MM.1S (cell line): ENCODE measurements around the gene POP7.

Source experiments
- DNase-seq: peaks from one replicate; pipeline ENCODE4 v3.0.0-alpha.2; 2015
- H2AFZ ChIP-seq: fragments of 300-600 bp; sonication (generic); 2 replicates; pipeline ENCODE4 v1.6.0; 2016; ENCODE audit warnings: antibody characterized with exemption, low read length
- H3F3A ChIP-seq: fragments of 300-600 bp; sonication (generic); 2 replicates; pipeline ENCODE4 v1.6.1; 2016; ENCODE audit warnings: mild to moderate bottlenecking, antibody characterized with exemption, low read length, moderate library complexity, mixed read lengths; ENCODE audit not compliant: insufficient read depth
- H3K27ac ChIP-seq: fragments of 300-600 bp; sonication (generic); 2 replicates; pipeline ENCODE4 v1.5.1; 2016; ENCODE audit warnings: mild to moderate bottlenecking, low read length
- H3K27me3 ChIP-seq: fragments of 300-600 bp; sonication (generic); replicated peaks from 2 replicates; pipeline ENCODE4 v1.6.0; 2016; ENCODE audit warnings: low read length; ENCODE audit not compliant: insufficient read depth
- H3K36me3 ChIP-seq: fragments of 300-600 bp; sonication (generic); replicated peaks from 2 replicates; pipeline ENCODE4 v1.6.1; 2016; ENCODE audit warnings: mild to moderate bottlenecking, low read length, mixed read lengths; ENCODE audit not compliant: insufficient read depth
- H3K4me1 ChIP-seq: fragments of 300-600 bp; sonication (generic); 2 replicates; pipeline ENCODE4 v1.6.1; 2016; ENCODE audit warnings: low read length, mixed read lengths
- H3K4me2 ChIP-seq: fragments of 300-600 bp; sonication (generic); 2 replicates; pipeline ENCODE4 v1.6.0; 2016; ENCODE audit warnings: low read depth, low read length
- H3K4me3 ChIP-seq: fragments of 300-600 bp; sonication (generic); 2 replicates; pipeline ENCODE4 v1.5.1; 2016; ENCODE audit warnings: low read length, mixed read lengths
- H3K79me2 ChIP-seq: fragments of 300-600 bp; sonication (generic); 2 replicates; pipeline ENCODE4 v1.6.1; 2016; ENCODE audit warnings: mixed run types, low read length, mixed read lengths
- H3K9ac ChIP-seq: fragments of 300-600 bp; sonication (generic); 2 replicates; pipeline ENCODE4 v1.6.1; 2016; ENCODE audit warnings: low read length, mixed read lengths
- H3K9me2 ChIP-seq: fragments of 300-600 bp; sonication (generic); replicated peaks from 2 replicates; pipeline ENCODE4 v1.6.1; 2016; ENCODE audit warnings: mild to moderate bottlenecking, low read length, mixed read lengths; ENCODE audit not compliant: insufficient read depth
- H3K9me3 ChIP-seq: fragments of 300-600 bp; sonication (generic); replicated peaks from 2 replicates; pipeline ENCODE4 v1.6.1; 2016; ENCODE audit warnings: mild to moderate bottlenecking, low read length, mixed read lengths; ENCODE audit not compliant: insufficient read depth
- H4K20me1 ChIP-seq: fragments of 300-600 bp; sonication (generic); 2 replicates; pipeline ENCODE4 v1.6.1; 2016; ENCODE audit warnings: mild to moderate bottlenecking, low read length, moderate library complexity, mixed read lengths; ENCODE audit not compliant: insufficient read depth
- CTCF ChIP-seq: fragments of 300-600 bp; sonication (generic); IDR thresholded peaks from 2 replicates; pipeline ENCODE4 v1.5.1; 2016; ENCODE audit warnings: antibody characterized with exemption, low read length, mixed read lengths
- EZH2 ChIP-seq: fragments of 300-600 bp; sonication (generic); optimal IDR thresholded peaks from 2 replicates; pipeline ENCODE3; 2017; ENCODE audit warnings: low read depth, mild to moderate bottlenecking, antibody characterized with exemption, low read length, mixed read lengths
- EZH2phosphoT487 ChIP-seq: fragments of 300-600 bp; sonication (generic); IDR thresholded peaks from 2 replicates; pipeline ENCODE4 v1.6.1; 2018; ENCODE audit warnings: antibody characterized with exemption, low read length

Gene POP7

DNA sequence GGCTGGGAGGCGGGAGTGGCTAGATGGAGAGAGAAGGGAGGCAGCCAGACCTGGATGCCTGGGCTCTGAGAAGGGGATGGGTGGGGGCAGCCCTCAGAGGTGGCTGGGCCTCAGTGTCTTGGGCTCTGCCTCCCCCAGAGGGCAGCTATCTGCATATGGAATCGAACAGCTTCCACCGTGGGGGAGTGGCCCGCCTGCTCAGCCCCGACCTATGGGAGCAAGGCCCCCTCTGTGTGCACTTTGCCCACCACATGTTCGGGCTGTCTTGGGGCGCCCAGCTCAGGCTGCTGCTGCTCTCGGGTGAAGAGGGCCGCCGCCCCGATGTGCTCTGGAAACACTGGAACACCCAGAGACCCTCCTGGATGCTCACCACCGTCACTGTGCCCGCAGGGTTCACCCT, 30.8 kb downstream of the POP7 start:
- Histone ChIP-seq H3F3A (no peaks in the 10 kb centered on the region), H4K20me1 (no peaks in the 10 kb centered on the region), H3K4me2 (no peak overlapping the region), H3K4me3 (no peak overlapping the region), H3K79me2 (no peaks in the 10 kb centered on the region), H3K27me3 (peaks cover 78% of the 10 kb centered on the region), H3K27ac (no peak overlapping the region), H3K36me3 (no peaks in the 10 kb centered on the region), H3K9me3 (no peaks in the 10 kb centered on the region), H2AFZ (no peak overlapping the region), H3K9ac (no peak overlapping the region), H3K9me2 (no peaks in the 10 kb centered on the region), H3K4me1 (no peaks in the 10 kb centered on the region)
- no peak for TF ChIP-seq CTCF
- no peak for TF ChIP-seq EZH2phosphoT487
- TF ChIP-seq EZH2: no peak
- no peak for DNase-seq

GRCh38 chr7:100739934-100740333, 34.0 kb downstream of the POP7 start:
- Histone ChIP-seq H3K9me2 (no peaks in the 10 kb centered on the region), H3K4me2 (no peak overlapping the region), H3K4me1 (no peaks in the 10 kb centered on the region), H4K20me1 (no peaks in the 10 kb centered on the region), H2AFZ (no peak overlapping the region), H3K79me2 (no peaks in the 10 kb centered on the region), H3K4me3 (no peak overlapping the region), H3K36me3 (no peaks in the 10 kb centered on the region), H3K9ac (no peak overlapping the region), H3K27ac (no peak overlapping the region), H3K27me3 (peaks cover 66% of the 10 kb centered on the region), H3K9me3 (no peaks in the 10 kb centered on the region), H3F3A (no peaks in the 10 kb centered on the region)
- DNase-seq: no peak
- TF ChIP-seq CTCF: no peak
- no peak for TF ChIP-seq EZH2
- TF ChIP-seq EZH2phosphoT487: no peak

DNA sequence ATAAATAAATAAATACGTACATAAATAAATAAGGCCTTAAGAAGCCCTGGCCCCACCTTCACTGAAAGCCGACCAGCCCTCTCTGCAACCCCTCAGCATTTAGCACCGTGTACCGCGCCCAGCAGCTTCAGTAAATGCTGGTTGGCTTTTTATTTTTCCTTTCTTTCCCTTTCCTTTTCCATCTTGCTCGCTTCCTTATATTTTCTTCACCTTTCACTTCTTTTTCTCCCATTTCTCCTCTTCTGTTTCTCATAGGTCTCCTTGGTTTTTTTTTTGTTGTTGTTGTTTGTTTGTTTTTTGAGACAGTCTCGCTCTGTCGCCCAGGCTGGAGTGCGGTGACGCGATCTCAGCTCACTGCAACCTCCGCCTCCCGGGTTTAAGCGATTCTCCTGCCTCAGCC, 38.7 kb downstream of the POP7 start:
- H3K9ac ChIP-seq: no peak overlapping the region
- no peaks in the 10 kb centered on the region for H3K79me2 ChIP-seq
- no peaks in the 10 kb centered on the region for H3K9me3 ChIP-seq
- no peak for TF ChIP-seq EZH2
- TF ChIP-seq CTCF: no peak
- no peak for TF ChIP-seq EZH2phosphoT487
- DNase-seq: no peak
- no peak overlapping the region for H3K27ac ChIP-seq
- no peak overlapping the region for H2AFZ ChIP-seq
- H3F3A ChIP-seq: no peaks in the 10 kb centered on the region
- H3K9me2 ChIP-seq: no peaks in the 10 kb centered on the region
- peaks cover 62% of the 10 kb centered on the region for H3K27me3 ChIP-seq
- H3K4me3 ChIP-seq: no peak overlapping the region
- no peaks in the 10 kb centered on the region for H3K36me3 ChIP-seq
- no peaks in the 10 kb centered on the region for H4K20me1 ChIP-seq
- H3K4me2 ChIP-seq: no peak overlapping the region
- H3K4me1 ChIP-seq: no peaks in the 10 kb centered on the region
